PC-3 (cell line): ENCODE measurements around the gene P2RY8.

ENCODE experiments used
- CTCF ChIP-seq: fragments of 300-600 bp; sonication (generic); conservative IDR thresholded peaks from 2 replicates; pipeline ENCODE4 v1.5.1; 2017; ENCODE audit warnings: antibody characterized with exemption, low read depth, mild to moderate bottlenecking, low read length
- EZH2 ChIP-seq: fragments of 300-600 bp; sonication (generic); IDR thresholded peaks from one replicate; pipeline ENCODE4 v1.6.1; 2017; ENCODE audit warnings: antibody characterized with exemption, mild to moderate bottlenecking, low read length; ENCODE audit not compliant: unreplicated experiment
- EZH2phosphoT487 ChIP-seq: fragments of 300-600 bp; sonication (generic); IDR thresholded peaks from 2 replicates; pipeline ENCODE4 v1.6.1; 2018; ENCODE audit warnings: mild to moderate bottlenecking, antibody characterized with exemption, low read length, borderline replicate concordance

- TF ChIP-seq CTCF (no peak), EZH2 (no peak), EZH2phosphoT487 (no peak)
Measured at GRCh38 chrX:1484638-1485019, 52.4 kb downstream of the P2RY8 start.
